CD14-positive monocyte (primary cell): ENCODE measurements around the gene NUDT17. TPM values are rescaled to one million over a fixed set of nuclear protein-coding genes. Genes with fewer than 3 reads are reported as not detected.
"Not testable (repeated sequence)": the region's sequence is repeated elsewhere in the genome, so short reads cannot be mapped to it uniquely, and the experiment has no call there.

Source experiments
- DNase-seq, 3 donors: peaks; one replicate each; pipeline ENCODE4 v3.0.0-alpha.2; 2011 to 2022
- H2AFZ ChIP-seq: 2 replicates; pipeline ENCODE4 v1.6.0; 2012; ENCODE audit warnings: mild to moderate bottlenecking, low read depth, low read length, inconsistent platforms; ENCODE audit not compliant: insufficient read depth, poor library complexity, severe bottlenecking
- H3K27ac ChIP-seq, 2 donors: 1 replicate in 1 of 2; 2 replicates in 1 of 2; pipeline ENCODE4 v1.5.1; 2012 to 2013; ENCODE audit warnings: low read length in 2 of 2, control low read depth in 1 of 2, inconsistent platforms in 1 of 2, low read depth in 1 of 2, mild to moderate bottlenecking in 1 of 2
- H3K27me3 ChIP-seq, 2 donors: one replicate each; pipeline versions ENCODE4 v1.6.0 to v1.6.1; 2011 to 2013; ENCODE audit warnings: low read length in 2 of 2; ENCODE audit not compliant: control insufficient read depth in 2 of 2, insufficient read depth in 2 of 2
- H3K36me3 ChIP-seq, 2 donors: replicated peaks in 1 of 2; 1 replicate in 1 of 2; 2 replicates in 1 of 2; pipeline versions ENCODE4 v1.5.1 to v1.6.1; 2012 to 2013; ENCODE audit warnings: low read length in 2 of 2, control low read depth in 1 of 2, inconsistent platforms in 1 of 2, mild to moderate bottlenecking in 1 of 2; ENCODE audit not compliant: insufficient read depth in 2 of 2, control insufficient read depth in 1 of 2
- H3K4me1 ChIP-seq, 2 donors: 1 replicate in 1 of 2; 2 replicates in 1 of 2; pipeline versions ENCODE4 v1.5.1 to v1.6.1; 2012 to 2013; ENCODE audit warnings: low read length in 2 of 2, control low read depth in 1 of 2, inconsistent platforms in 1 of 2, mild to moderate bottlenecking in 1 of 2, moderate library complexity in 1 of 2; ENCODE audit not compliant: insufficient read depth in 2 of 2, control insufficient read depth in 1 of 2
- H3K4me2 ChIP-seq: replicated peaks from 2 replicates; pipeline ENCODE3; 2012; ENCODE audit warnings: low read length, moderate library complexity, mild to moderate bottlenecking; ENCODE audit not compliant: poor library complexity, severe bottlenecking; ENCODE audit errors: extremely low read depth
- H3K4me3 ChIP-seq, 3 experiments: fragments of 200-600 bp in 1 of 3; sonication (generic) in 1 of 3; replicated peaks in 1 of 3; 1 replicate in 2 of 3; 2 replicates in 1 of 3; pipeline ENCODE4 v1.5.1; 2011 to 2013; ENCODE audit warnings: low read length in 3 of 3, mild to moderate bottlenecking in 3 of 3, control low read depth in 2 of 3, low read depth in 2 of 3, inconsistent platforms in 1 of 3, moderate library complexity in 1 of 3
- H3K79me2 ChIP-seq: 2 replicates; pipeline ENCODE4 v1.6.0; 2012; ENCODE audit warnings: mild to moderate bottlenecking, control low read depth, inconsistent platforms, low read length, moderate library complexity; ENCODE audit not compliant: insufficient read depth
- H3K9ac ChIP-seq: 2 replicates; pipeline ENCODE4 v1.6.0; 2017; ENCODE audit warnings: low read length, mild to moderate bottlenecking; ENCODE audit not compliant: insufficient read depth, poor library complexity, severe bottlenecking
- H3K9me3 ChIP-seq, 2 donors: replicated peaks in 1 of 2; 1 replicate in 1 of 2; 2 replicates in 1 of 2; pipeline versions ENCODE4 v1.5.1 to v1.6.1; 2012 to 2013; ENCODE audit warnings: low read length in 2 of 2, control low read depth in 1 of 2; ENCODE audit not compliant: control insufficient read depth in 1 of 2, insufficient read depth in 1 of 2
- H4K20me1 ChIP-seq: 2 replicates; pipeline ENCODE4 v1.6.0; 2012; ENCODE audit warnings: mild to moderate bottlenecking, low read length, control low read depth, moderate library complexity; ENCODE audit not compliant: insufficient read depth
- H3K27ac Mint-ChIP-seq, 7 donors: one replicate each; pipeline ENCODE4 v1.8.0; 2020; ENCODE audit warnings: mild to moderate bottlenecking in 7 of 7, mixed read lengths in 7 of 7, moderate library complexity in 6 of 7, inconsistent platforms in 2 of 7
- H3K27me3 Mint-ChIP-seq, 3 donors: one replicate each; pipeline ENCODE4 v1.8.0; 2021 to 2022; ENCODE audit warnings: low read depth in 3 of 3, mild to moderate bottlenecking in 3 of 3, mixed read lengths in 3 of 3, moderate library complexity in 3 of 3, inconsistent platforms in 1 of 3
- H3K36me3 Mint-ChIP-seq, 2 donors: one replicate each; pipeline ENCODE4 v1.8.0; 2020; ENCODE audit warnings: mixed read lengths in 2 of 2, inconsistent platforms in 1 of 2, mild to moderate bottlenecking in 1 of 2
- H3K4me1 Mint-ChIP-seq: one replicate; pipeline ENCODE4 v1.8.0; 2020; ENCODE audit warnings: mild to moderate bottlenecking, mixed read lengths
- H3K4me3 Mint-ChIP-seq, 2 donors: one replicate each; pipeline ENCODE4 v1.8.0; 2020; ENCODE audit warnings: mild to moderate bottlenecking in 2 of 2, mixed read lengths in 2 of 2, moderate library complexity in 1 of 2
- H3K9me3 Mint-ChIP-seq, 7 donors: one replicate each; pipeline ENCODE4 v1.8.0; 2020 to 2022; ENCODE audit warnings: mixed read lengths in 7 of 7, mild to moderate bottlenecking in 6 of 7, moderate library complexity in 6 of 7, inconsistent platforms in 2 of 7
- CTCF ChIP-seq: fragments of 200-600 bp; IDR thresholded peaks from one replicate; pipeline ENCODE4 v1.8.0; 2022; ENCODE audit warnings: antibody characterized with exemption, mild to moderate bottlenecking
- WGBS: methylation state at CpG from one replicate; pipeline ENCODE4 v1.1.5; 2013; ENCODE audit warnings: missing lambda C conversion rate; ENCODE audit not compliant: insufficient coverage; 5-methylcytosine and 5-hydroxymethylcytosine counted together
- intact Hi-C, 2 donors: fragments of 100-400 bp; cut with micrococcal nuclease; formaldehyde crosslinking; loops; one replicate each; pipeline versions ENCODE4 v1.15.0 to v1.15.1; 2023
- polyA plus RNA-seq, 3 donors: library from polyadenylated mRNA; depleted of rRNA in 1 of 3; unstranded in 2 of 3; stranded (reverse) in 1 of 3; fragments of 300-500 nt in 2 of 3; fragments of >200 nt in 1 of 3; fragmentation: Illumina TruSeq in 2 of 3; gene quantifications; 1 replicate in 2 of 3; 2 replicates in 1 of 3; pipeline ENCODE4 v1.2.3, GENCODE V29; 2012 to 2021

The NUDT17 gene
- polyA plus RNA-seq, 3 donors = 2.1 to 6.4 (median 3.1) TPM

- H2AFZ ChIP-seq = no peak overlapping the region
- Mint-ChIP-seq H3K27me3 (peaks cover 0 to 3% (median 2%) of the 10 kb centered on the region in 3 donors), H3K4me3 (no peak overlapping the region), H3K36me3 (peaks cover 64 to 73% of the 10 kb centered on the region in 2 donors), H3K4me1 (peaks cover 13% of the 10 kb centered on the region), H3K9me3 (no peaks in the 10 kb centered on the region), H3K27ac (peak overlapping the region in 3 of 7 donors; percentile 5 to 60 (median 58))
- no peak for TF ChIP-seq CTCF
- no peaks in the 10 kb centered on the region for H3K9me3 ChIP-seq
- peak overlapping the region in 1 of 2 donors; percentile 24 for H3K27ac ChIP-seq
- H3K36me3 ChIP-seq = peaks cover 67 to 75% of the 10 kb centered on the region in 2 donors
- H3K9ac ChIP-seq = no peak overlapping the region
- H3K27me3 ChIP-seq = no peaks in the 10 kb centered on the region
- peaks cover 37% of the 10 kb centered on the region for H3K79me2 ChIP-seq
- DNase-seq = no peak
- H3K4me2 ChIP-seq = no peak overlapping the region
- no peak overlapping the region for H3K4me3 ChIP-seq
- H4K20me1 ChIP-seq = peaks cover 21% of the 10 kb centered on the region
- H3K4me1 ChIP-seq = peaks cover 11% of the 10 kb centered on the region in 2 donors
- intact Hi-C loops = no loop called here
These were observed 17.5 kb upstream of the NUDT17 start for GRCh38 chr1:145827966-145828365.

- H2AFZ ChIP-seq = no peak overlapping the region
- no peaks in the 10 kb centered on the region for H3K27me3 ChIP-seq
- no peak overlapping the region for H3K4me2 ChIP-seq
- Mint-ChIP-seq H3K27ac (peak overlapping the region in 2 of 7 donors; percentile 5 to 58), H3K36me3 (peaks cover 70 to 79% of the 10 kb centered on the region in 2 donors), H3K4me3 (no peak overlapping the region), H3K9me3 (no peaks in the 10 kb centered on the region), H3K4me1 (peaks cover 13% of the 10 kb centered on the region), H3K27me3 (no peaks in the 10 kb centered on the region)
- peaks cover 37% of the 10 kb centered on the region for H3K79me2 ChIP-seq
- H3K4me3 ChIP-seq = no peak overlapping the region
- no peak overlapping the region for H3K9ac ChIP-seq
- peaks cover 73 to 80% of the 10 kb centered on the region in 2 donors for H3K36me3 ChIP-seq
- H3K4me1 ChIP-seq = peaks cover 11% of the 10 kb centered on the region in 2 donors
- no peak overlapping the region for H3K27ac ChIP-seq
- intact Hi-C loops = no loop called here
- H3K9me3 ChIP-seq = no peaks in the 10 kb centered on the region
- no peak for DNase-seq
- TF ChIP-seq CTCF = no peak
- peaks cover 21% of the 10 kb centered on the region for H4K20me1 ChIP-seq
These were observed 16.9 kb upstream of the NUDT17 start for GRCh38 chr1:145828367-145829026.

GRCh38 chr1:145830810-145831209 is 14.6 kb upstream of the NUDT17 start:
- H3K27me3 ChIP-seq, H3K4me3 ChIP-seq, intact Hi-C loops, H3K9me3 Mint-ChIP-seq, H3K4me2 ChIP-seq, H3K27ac ChIP-seq, H3K9me3 ChIP-seq, H3K9ac ChIP-seq, H3K4me1 ChIP-seq, H3K27me3 Mint-ChIP-seq, H3K4me3 Mint-ChIP-seq, H2AFZ ChIP-seq, DNase-seq, H3K4me1 Mint-ChIP-seq: not testable (repeated sequence)
- 100% methylated on average over 2 of the region's 2 CpGs for WGBS
- H3K36me3 Mint-ChIP-seq = peaks cover 77 to 96% of the 10 kb centered on the region in 2 donors
- H3K27ac Mint-ChIP-seq = peak overlapping the region in 2 of 7 donors; percentile 29 to 31
- peaks cover 25% of the 10 kb centered on the region for H4K20me1 ChIP-seq
- H3K36me3 ChIP-seq = peaks cover 92 to 100% of the 10 kb centered on the region in 2 donors
- peaks cover 19% of the 10 kb centered on the region for H3K79me2 ChIP-seq
